ENCODE results near the gene HINT1. TPM values are rescaled to one million over a fixed set of nuclear protein-coding genes. Genes with fewer than 3 reads are reported as not detected.
A peak's percentile ranks its signal among the peaks of the same experiment; 100 is the strongest.

Gene HINT1
- total and polyA plus RNA-seq, 8 donors, result 47.9 to 168 (median 77.5) TPM

DNA sequence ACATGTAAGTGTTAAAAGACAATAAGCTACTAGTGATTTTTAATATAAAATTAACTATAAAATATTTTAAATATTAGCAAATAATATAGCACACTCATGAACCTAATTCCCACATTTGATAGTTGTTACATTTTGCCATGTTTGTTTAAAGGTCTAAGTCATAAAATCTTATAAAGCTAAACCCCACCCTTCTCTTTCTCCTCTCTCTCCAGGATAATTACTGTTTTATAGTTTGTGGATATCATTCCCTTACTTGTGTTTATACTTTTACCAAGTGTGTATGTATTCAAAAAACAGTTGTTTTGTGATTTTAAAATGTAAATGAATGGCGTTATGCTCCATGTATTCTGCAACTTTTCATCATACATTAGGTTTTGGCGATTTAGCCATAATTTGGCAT lies 39.9 kb upstream of the HINT1 start:
- Histone ChIP-seq H3K36me3 (no peaks in the 10 kb centered on the region), H3K27me3 (no peaks in the 10 kb centered on the region), H3K27ac (no peak overlapping the region), H3K4me1 (no peaks in the 10 kb centered on the region), H3K4me3 (no peak overlapping the region), H3K9me3 (no peaks in the 10 kb centered on the region)
- FAIRE-seq (peak; percentile 45), DNase-seq (no peak), ATAC-seq (no peak)
- 90 to 94% methylated on average over 2 of the region's 2 CpGs for WGBS, 2 donors
- intact Hi-C loops (cut with DNase I), result no loop called here
- TF ChIP-seq CTCF (IDR thresholded peaks at IDR 0.05), result no peak

DNA sequence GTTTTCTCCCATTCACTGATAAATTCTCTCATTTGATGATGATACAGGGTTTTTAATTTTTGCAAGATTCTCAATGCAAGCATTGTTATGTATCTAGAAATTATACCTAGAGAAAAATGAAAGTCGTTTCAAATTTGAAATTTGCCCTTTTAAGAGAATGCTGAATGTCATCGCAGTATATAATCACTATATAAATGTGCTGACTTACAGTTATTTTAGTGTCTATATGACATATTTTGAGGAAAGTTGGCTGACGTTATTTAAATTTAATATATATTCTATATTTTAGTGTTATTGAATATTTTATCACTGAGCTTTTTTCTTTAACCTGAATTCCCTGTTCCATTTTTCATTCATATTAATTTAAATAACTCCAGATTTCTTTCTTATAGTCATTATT lies 35.5 kb upstream of the HINT1 start:
- whole genome bisulfite sequencing, 2 donors, result 89 to 94% methylated on average over 3 of the region's 3 CpGs
- DNase-seq (no peak), ATAC-seq (no peak), FAIRE-seq (no peak)
- Histone ChIP-seq H3K27ac (no peak overlapping the region), H3K36me3 (no peaks in the 10 kb centered on the region), H3K9me3 (no peaks in the 10 kb centered on the region), H3K27me3 (no peaks in the 10 kb centered on the region), H3K4me3 (no peak overlapping the region), H3K4me1 (no peaks in the 10 kb centered on the region)
- intact Hi-C loops (cut with DNase I), result no loop called here
- no peak for TF ChIP-seq CTCF (IDR thresholded peaks at IDR 0.05)

GRCh38 chr5:131198625-131199024 lies 33.6 kb upstream of the HINT1 start:
- ATAC-seq, result no peak
- Histone ChIP-seq H3K36me3 (no peaks in the 10 kb centered on the region), H3K27ac (no peak overlapping the region), H3K4me1 (no peaks in the 10 kb centered on the region), H3K27me3 (no peaks in the 10 kb centered on the region), H3K9me3 (no peaks in the 10 kb centered on the region), H3K4me3 (no peak overlapping the region)
- intact Hi-C loops (cut with DNase I), result no loop called here
- FAIRE-seq, result no peak
- 95 to 96% methylated on average over 5 of the region's 5 CpGs for WGBS, 2 donors
- no peak for TF ChIP-seq CTCF (IDR thresholded peaks at IDR 0.05)
- no peak for DNase-seq

DNA sequence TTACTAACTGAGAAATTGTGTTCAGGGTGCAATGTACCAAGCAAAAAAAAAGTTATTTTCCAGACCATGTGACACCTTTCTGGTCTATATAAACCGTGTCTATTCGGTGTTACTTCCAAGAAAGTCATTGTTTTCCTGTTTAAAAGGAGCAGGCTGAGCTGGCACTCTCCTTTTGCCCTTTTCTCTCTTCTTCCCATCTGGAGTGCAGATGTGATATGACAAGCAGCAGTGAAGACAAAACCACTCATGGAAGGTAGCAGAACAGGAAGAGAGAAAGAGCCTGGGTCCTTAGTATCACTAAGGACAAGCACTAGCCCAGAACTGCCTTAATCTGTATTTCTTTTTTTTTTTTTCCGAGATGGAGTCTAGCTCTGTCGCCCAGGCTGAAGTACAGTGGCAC lies 31.3 kb upstream of the HINT1 start:
- no peak for ATAC-seq
- Histone ChIP-seq H3K9me3 (no peaks in the 10 kb centered on the region), H3K27ac (no peak overlapping the region), H3K36me3 (no peaks in the 10 kb centered on the region), H3K4me1 (no peaks in the 10 kb centered on the region), H3K27me3 (no peaks in the 10 kb centered on the region), H3K4me3 (no peak overlapping the region)
- WGBS, 2 donors, result 80 to 93% methylated on average over 4 of the region's 4 CpGs
- FAIRE-seq, result no peak
- DNase-seq, result no peak
- intact Hi-C loops (cut with DNase I), result no loop called here
- no peak for TF ChIP-seq CTCF (IDR thresholded peaks at IDR 0.05)

GRCh38 chr5:131195696-131196095 lies 30.6 kb upstream of the HINT1 start:
- no peak for TF ChIP-seq CTCF (IDR thresholded peaks at IDR 0.05)

More at GRCh38 chr5:131195696-131196095, 30.6 kb upstream of the HINT1 start:
- Histone ChIP-seq H3K36me3 (no peaks in the 10 kb centered on the region), H3K27me3 (no peaks in the 10 kb centered on the region), H3K4me3 (no peak overlapping the region), H3K27ac (no peak overlapping the region), H3K4me1 (no peaks in the 10 kb centered on the region), H3K9me3 (no peaks in the 10 kb centered on the region)
- no peak for DNase-seq
- no peak for ATAC-seq
- FAIRE-seq, result no peak
- intact Hi-C loops (cut with DNase I), result no loop called here

Data from pancreas (tissue), 10 donors.